Vagina (tissue), 2 donors: ENCODE results near the gene MAP3K9.

Source experiments
- POLR2A ChIP-seq, 2 donors: fragments of 450-650 bp; IDR thresholded peaks; one replicate each; pipeline ENCODE4 v1.6.1; 2017; ENCODE audit warnings: antibody characterized with exemption in 2 of 2, mild to moderate bottlenecking in 2 of 2, moderate library complexity in 2 of 2
- POLR2AphosphoS5 ChIP-seq, 2 donors: sonication (generic); formaldehyde crosslinking; IDR thresholded peaks; one replicate each; pipeline ENCODE4 v1.9.0; 2017; ENCODE audit warnings: antibody characterized with exemption in 2 of 2, mild to moderate bottlenecking in 2 of 2, low read depth in 1 of 2; ENCODE audit not compliant: insufficient read depth in 1 of 2
- TF ChIP-seq, protein P1 (sequence below), 3 experiments: fragments of 450-650 bp in 2 of 3; fragments of 200-600 bp in 1 of 3; sonication (generic) in 1 of 3; IDR thresholded peaks; one replicate each; pipeline ENCODE4 v1.5.1; 2017 to 2019; ENCODE audit warnings: antibody characterized with exemption in 3 of 3, mild to moderate bottlenecking in 2 of 3, moderate library complexity in 2 of 3

DNA sequence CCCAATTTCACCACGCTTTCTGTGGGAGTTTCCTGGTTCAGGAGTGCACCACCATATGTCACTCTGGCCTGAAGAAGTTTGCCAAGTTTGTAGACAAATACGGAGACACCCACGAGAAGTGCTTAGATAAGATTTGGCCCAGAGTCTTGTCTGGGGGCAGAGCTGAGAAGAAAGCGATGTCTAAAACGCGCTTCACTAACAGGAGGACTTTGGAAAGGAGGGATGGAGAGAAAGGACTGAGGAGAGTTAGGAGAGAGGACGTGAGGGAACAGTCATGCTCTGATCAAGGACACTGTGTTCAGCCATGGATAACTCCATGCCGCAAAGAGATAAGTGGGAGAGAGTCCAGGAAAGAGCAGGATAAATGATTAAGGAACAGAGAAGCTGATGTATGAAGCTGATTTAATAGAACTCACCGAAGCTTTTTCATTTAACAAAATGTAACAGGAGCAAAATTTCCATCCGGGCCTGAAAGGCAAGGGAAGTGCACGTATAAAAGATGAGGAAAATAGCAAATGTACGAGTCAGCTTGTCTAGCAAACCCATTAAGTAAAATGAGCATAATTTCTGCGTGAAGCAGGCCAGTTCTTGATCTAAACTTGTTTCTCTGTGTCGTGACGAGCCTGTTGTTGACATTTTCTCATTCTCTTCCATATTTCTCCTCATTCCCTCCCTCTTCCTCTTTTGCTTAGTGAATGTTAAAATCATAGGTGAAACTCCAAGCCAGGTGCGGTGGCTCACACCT, 23.4 kb upstream of the MAP3K9 start:
- TF ChIP-seq POLR2AphosphoS5 (IDR thresholded peaks at IDR 0.05; ENCODE audit: insufficient read depth in 1 of 2, low read depth in 1 of 2) = no peak
- TF ChIP-seq, protein P1, sequence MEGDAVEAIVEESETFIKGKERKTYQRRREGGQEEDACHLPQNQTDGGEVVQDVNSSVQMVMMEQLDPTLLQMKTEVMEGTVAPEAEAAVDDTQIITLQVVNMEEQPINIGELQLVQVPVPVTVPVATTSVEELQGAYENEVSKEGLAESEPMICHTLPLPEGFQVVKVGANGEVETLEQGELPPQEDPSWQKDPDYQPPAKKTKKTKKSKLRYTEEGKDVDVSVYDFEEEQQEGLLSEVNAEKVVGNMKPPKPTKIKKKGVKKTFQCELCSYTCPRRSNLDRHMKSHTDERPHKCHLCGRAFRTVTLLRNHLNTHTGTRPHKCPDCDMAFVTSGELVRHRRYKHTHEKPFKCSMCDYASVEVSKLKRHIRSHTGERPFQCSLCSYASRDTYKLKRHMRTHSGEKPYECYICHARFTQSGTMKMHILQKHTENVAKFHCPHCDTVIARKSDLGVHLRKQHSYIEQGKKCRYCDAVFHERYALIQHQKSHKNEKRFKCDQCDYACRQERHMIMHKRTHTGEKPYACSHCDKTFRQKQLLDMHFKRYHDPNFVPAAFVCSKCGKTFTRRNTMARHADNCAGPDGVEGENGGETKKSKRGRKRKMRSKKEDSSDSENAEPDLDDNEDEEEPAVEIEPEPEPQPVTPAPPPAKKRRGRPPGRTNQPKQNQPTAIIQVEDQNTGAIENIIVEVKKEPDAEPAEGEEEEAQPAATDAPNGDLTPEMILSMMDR (IDR thresholded peaks at IDR 0.05) = no peak
- TF ChIP-seq POLR2A (IDR thresholded peaks at IDR 0.05) = no peak
